ENCODE data around the gene TIMM10B.
"Not testable (repeated sequence)": the region's sequence is repeated elsewhere in the genome, so short reads cannot be mapped to it uniquely, and the experiment has no call there.

TIMM10B gene

GRCh38 chr11:6520265-6520664 is 39.0 kb downstream of the TIMM10B start:
- DNase-seq: no peak

- not testable (repeated sequence) for DNase-seq
Measured at GRCh38 chr11:6521946-6522345, 40.6 kb downstream of the TIMM10B start.

- DNase-seq: no peak
Measured at GRCh38 chr11:6523253-6523652, 42.0 kb downstream of the TIMM10B start.

- DNase-seq: no peak
Measured at GRCh38 chr11:6526411-6527135, 45.3 kb downstream of the TIMM10B start.

- DNase-seq: no peak
Measured at GRCh38 chr11:6529266-6529665, 48.0 kb downstream of the TIMM10B start.

GRCh38 chr11:6530848-6531247 is 49.5 kb downstream of the TIMM10B start:
- no peak for DNase-seq

- no peak for DNase-seq
Measured at GRCh38 chr11:6531267-6531752, 50.0 kb downstream of the TIMM10B start.

All from NCI-H1417 treated with DMSO at 0.1 percent for 48 hours (cell line).